ENCODE measurements around the gene LIM2. TPM values are rescaled to one million over a fixed set of nuclear protein-coding genes. Genes with fewer than 3 reads are reported as not detected.

The LIM2 gene
- total and polyA plus RNA-seq, 4 donors: not detected

- Histone ChIP-seq H3K4me1 (ENCODE audit: control insufficient read depth, insufficient read depth, low read length) (peaks cover 10% of the 10 kb centered on the region), H3K27ac (ENCODE audit: low read depth, low read length) (no peak overlapping the region)
- 93% methylated on average over 7 of the region's 7 CpGs for WGBS (ENCODE audit: insufficient coverage)
Measured at GRCh38 chr19:51357952-51358351, 29.8 kb downstream of the LIM2 start.

GRCh38 chr19:51356159-51356801, 31.5 kb downstream of the LIM2 start:
- no peaks in the 10 kb centered on the region for H3K27me3 ChIP-seq (ENCODE audit: control insufficient read depth, insufficient read depth, low read length)
- no peak overlapping the region for H3K27ac ChIP-seq (ENCODE audit: low read depth, low read length)
- peaks cover 16% of the 10 kb centered on the region for H3K36me3 ChIP-seq (ENCODE audit: control insufficient read depth, insufficient read depth, low read length)
- no peak for DNase-seq (ENCODE audit: low read depth in 4 of 6, low spot score in 6 of 6)
- H3K4me1 ChIP-seq (ENCODE audit: control insufficient read depth, insufficient read depth, low read length): peaks cover 15% of the 10 kb centered on the region
- WGBS (ENCODE audit: insufficient coverage): 80% methylated on average over 8 of the region's 10 CpGs
- no peak overlapping the region for H3K4me3 ChIP-seq (ENCODE audit: low read depth, low read length)
- no peaks in the 10 kb centered on the region for H3K9me3 ChIP-seq (ENCODE audit: control insufficient read depth, insufficient read depth, low read length)

More at GRCh38 chr19:51357952-51358351, 29.8 kb downstream of the LIM2 start:
- DNase-seq (ENCODE audit: low read depth in 4 of 6, low spot score in 6 of 6): no peak
- H3K27me3 ChIP-seq (ENCODE audit: control insufficient read depth, insufficient read depth, low read length): no peaks in the 10 kb centered on the region
- peaks cover 3% of the 10 kb centered on the region for H3K36me3 ChIP-seq (ENCODE audit: control insufficient read depth, insufficient read depth, low read length)
- H3K9me3 ChIP-seq (ENCODE audit: control insufficient read depth, insufficient read depth, low read length): no peaks in the 10 kb centered on the region
- no peak overlapping the region for H3K4me3 ChIP-seq (ENCODE audit: low read depth, low read length)

- Histone ChIP-seq H3K27ac (ENCODE audit: low read depth, low read length) (peak overlapping the region; percentile 80), H3K9me3 (ENCODE audit: control insufficient read depth, insufficient read depth, low read length) (no peaks in the 10 kb centered on the region), H3K36me3 (ENCODE audit: control insufficient read depth, insufficient read depth, low read length) (peaks cover 26% of the 10 kb centered on the region), H3K4me1 (ENCODE audit: control insufficient read depth, insufficient read depth, low read length) (peaks cover 15% of the 10 kb centered on the region), H3K27me3 (ENCODE audit: control insufficient read depth, insufficient read depth, low read length) (no peaks in the 10 kb centered on the region), H3K4me3 (ENCODE audit: low read depth, low read length) (peak overlapping the region; percentile 9)
- DNase-seq (ENCODE audit: low read depth in 4 of 6, low spot score in 6 of 6): peak in 5 of 6 donors; percentile 56 to 98 (median 65)
- WGBS (ENCODE audit: insufficient coverage): 0% methylated on average over 1 of the region's 8 CpGs
Measured at GRCh38 chr19:51354742-51355148, 33.0 kb downstream of the LIM2 start.

- H3K27me3 ChIP-seq (ENCODE audit: control insufficient read depth, insufficient read depth, low read length): no peaks in the 10 kb centered on the region
- H3K36me3 ChIP-seq (ENCODE audit: control insufficient read depth, insufficient read depth, low read length): peaks cover 31% of the 10 kb centered on the region
- no peaks in the 10 kb centered on the region for H3K9me3 ChIP-seq (ENCODE audit: control insufficient read depth, insufficient read depth, low read length)
- WGBS (ENCODE audit: insufficient coverage): 26% methylated on average over 8 of the region's 12 CpGs
- H3K4me1 ChIP-seq (ENCODE audit: control insufficient read depth, insufficient read depth, low read length): peaks cover 15% of the 10 kb centered on the region
- peak in 2 of 6 donors; percentile 38 to 80 for DNase-seq (ENCODE audit: low read depth in 4 of 6, low spot score in 6 of 6)
- H3K27ac ChIP-seq (ENCODE audit: low read depth, low read length): peak overlapping the region; percentile 80
- H3K4me3 ChIP-seq (ENCODE audit: low read depth, low read length): no peak overlapping the region
Measured at GRCh38 chr19:51354103-51354741, 33.6 kb downstream of the LIM2 start.

- no peak for DNase-seq (ENCODE audit: low read depth in 4 of 6, low spot score in 6 of 6)
- no peaks in the 10 kb centered on the region for H3K9me3 ChIP-seq (ENCODE audit: control insufficient read depth, insufficient read depth, low read length)
- H3K4me1 ChIP-seq (ENCODE audit: control insufficient read depth, insufficient read depth, low read length): peaks cover 15% of the 10 kb centered on the region
- no peak overlapping the region for H3K27ac ChIP-seq (ENCODE audit: low read depth, low read length)
- WGBS (ENCODE audit: insufficient coverage): 91% methylated on average over 14 of the region's 16 CpGs
- peaks cover 34% of the 10 kb centered on the region for H3K36me3 ChIP-seq (ENCODE audit: control insufficient read depth, insufficient read depth, low read length)
- H3K4me3 ChIP-seq (ENCODE audit: low read depth, low read length): no peak overlapping the region
- H3K27me3 ChIP-seq (ENCODE audit: control insufficient read depth, insufficient read depth, low read length): no peaks in the 10 kb centered on the region
Measured at GRCh38 chr19:51352783-51353360, 34.9 kb downstream of the LIM2 start.

GRCh38 chr19:51351266-51351990, 36.3 kb downstream of the LIM2 start:
- Histone ChIP-seq H3K27ac (ENCODE audit: low read depth, low read length) (no peak overlapping the region), H3K4me1 (ENCODE audit: control insufficient read depth, insufficient read depth, low read length) (peaks cover 15% of the 10 kb centered on the region), H3K9me3 (ENCODE audit: control insufficient read depth, insufficient read depth, low read length) (no peaks in the 10 kb centered on the region), H3K4me3 (ENCODE audit: low read depth, low read length) (no peak overlapping the region), H3K36me3 (ENCODE audit: control insufficient read depth, insufficient read depth, low read length) (peaks cover 44% of the 10 kb centered on the region), H3K27me3 (ENCODE audit: control insufficient read depth, insufficient read depth, low read length) (no peaks in the 10 kb centered on the region)
- DNase-seq (ENCODE audit: low read depth in 4 of 6, low spot score in 6 of 6): no peak
- 97% methylated on average over 11 of the region's 11 CpGs for WGBS (ENCODE audit: insufficient coverage)

- DNase-seq (ENCODE audit: low read depth in 4 of 6, low spot score in 6 of 6): no peak
- peaks cover 49% of the 10 kb centered on the region for H3K36me3 ChIP-seq (ENCODE audit: control insufficient read depth, insufficient read depth, low read length)
- H3K27me3 ChIP-seq (ENCODE audit: control insufficient read depth, insufficient read depth, low read length): no peaks in the 10 kb centered on the region
- 94% methylated on average over 9 of the region's 10 CpGs for WGBS (ENCODE audit: insufficient coverage)
- no peak overlapping the region for H3K27ac ChIP-seq (ENCODE audit: low read depth, low read length)
- no peaks in the 10 kb centered on the region for H3K4me1 ChIP-seq (ENCODE audit: control insufficient read depth, insufficient read depth, low read length)
- no peak overlapping the region for H3K4me3 ChIP-seq (ENCODE audit: low read depth, low read length)
- no peaks in the 10 kb centered on the region for H3K9me3 ChIP-seq (ENCODE audit: control insufficient read depth, insufficient read depth, low read length)
Measured at GRCh38 chr19:51347209-51347928, 40.4 kb downstream of the LIM2 start.

- Histone ChIP-seq H3K27ac (ENCODE audit: low read depth, low read length) (no peak overlapping the region), H3K27me3 (ENCODE audit: control insufficient read depth, insufficient read depth, low read length) (no peaks in the 10 kb centered on the region), H3K4me1 (ENCODE audit: control insufficient read depth, insufficient read depth, low read length) (peaks cover 3% of the 10 kb centered on the region), H3K36me3 (ENCODE audit: control insufficient read depth, insufficient read depth, low read length) (peaks cover 44% of the 10 kb centered on the region), H3K9me3 (ENCODE audit: control insufficient read depth, insufficient read depth, low read length) (no peaks in the 10 kb centered on the region), H3K4me3 (ENCODE audit: low read depth, low read length) (no peak overlapping the region)
- 83% methylated on average over 8 of the region's 17 CpGs for WGBS (ENCODE audit: insufficient coverage)
- no peak for DNase-seq (ENCODE audit: low read depth in 4 of 6, low spot score in 6 of 6)
Measured at GRCh38 chr19:51346742-51347141, 41.0 kb downstream of the LIM2 start.

- Histone ChIP-seq H3K4me1 (ENCODE audit: control insufficient read depth, insufficient read depth, low read length) (peaks cover 7% of the 10 kb centered on the region), H3K27ac (ENCODE audit: low read depth, low read length) (no peak overlapping the region), H3K36me3 (ENCODE audit: control insufficient read depth, insufficient read depth, low read length) (peaks cover 34% of the 10 kb centered on the region), H3K27me3 (ENCODE audit: control insufficient read depth, insufficient read depth, low read length) (peaks cover 4% of the 10 kb centered on the region), H3K9me3 (ENCODE audit: control insufficient read depth, insufficient read depth, low read length) (no peaks in the 10 kb centered on the region), H3K4me3 (ENCODE audit: low read depth, low read length) (no peak overlapping the region)
- WGBS (ENCODE audit: insufficient coverage): 97% methylated on average over 9 of the region's 9 CpGs
- DNase-seq (ENCODE audit: low read depth in 4 of 6, low spot score in 6 of 6): no peak
Measured at GRCh38 chr19:51345076-51345620, 42.6 kb downstream of the LIM2 start.

All from spinal cord (tissue), 10 donors.